Measurements from ENCODE around the gene GLRX3.
A peak's percentile ranks its signal among the peaks of the same experiment; 100 is the strongest.

Gene GLRX3

DNA sequence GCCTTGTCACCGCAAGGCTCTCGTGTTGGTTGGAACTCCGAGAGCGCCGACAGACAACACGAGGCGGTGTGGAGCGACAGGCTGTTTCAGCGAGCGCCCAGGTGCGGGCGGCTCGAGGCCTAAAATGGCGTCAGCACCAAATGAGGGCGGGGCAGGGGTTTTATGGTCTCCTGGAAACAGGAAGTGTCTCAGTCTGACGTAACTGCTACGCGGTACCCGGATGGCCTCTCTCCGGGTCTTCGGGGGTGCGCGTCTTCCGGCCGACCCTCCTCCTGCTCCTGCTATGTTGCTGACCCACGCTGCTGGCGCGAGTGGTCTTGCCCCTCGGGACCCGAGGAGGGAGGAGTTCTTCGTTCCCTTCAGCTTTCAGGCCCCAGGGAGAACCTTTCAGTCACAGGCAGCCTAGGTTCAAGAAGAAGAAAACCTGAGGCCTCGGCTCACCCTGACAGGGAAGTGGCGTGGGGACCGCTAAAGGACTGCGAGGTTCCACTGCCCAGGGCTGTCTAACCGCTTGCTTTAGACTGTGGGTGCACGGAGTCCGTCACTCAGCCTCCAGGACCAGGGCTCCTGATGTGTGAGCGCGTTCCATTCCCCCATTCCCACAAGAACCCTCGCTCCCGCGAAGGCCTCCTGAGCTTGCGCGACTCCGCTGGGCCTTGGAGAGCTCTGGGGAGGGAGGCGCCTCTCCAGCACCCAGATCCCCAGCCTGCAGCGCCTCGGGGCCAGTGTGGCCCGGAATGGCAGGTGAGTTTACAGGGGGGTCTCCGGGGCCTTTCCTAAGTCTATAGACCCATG lies 77.3 kb downstream of the GLRX3 start:
- Histone ChIP-seq H3K4me3 (ENCODE audit: low read depth, low read length) (no peak overlapping the region), H3K27me3 (ENCODE audit: insufficient read depth, low read depth, severe bottlenecking) (no peaks in the 10 kb centered on the region), H3K36me3 (no peaks in the 10 kb centered on the region), H3K27ac (no peak overlapping the region), H3K9me3 (ENCODE audit: severe bottlenecking) (no peaks in the 10 kb centered on the region)
- DNase-seq = no peak
- TF ChIP-seq CTCF (IDR thresholded peaks at IDR 0.05; ENCODE audit: low read depth, low read length) = no peak

GRCh38 chr10:130214431-130214830 lies 78.2 kb downstream of the GLRX3 start:
- Histone ChIP-seq H3K27me3 (ENCODE audit: insufficient read depth, low read depth, severe bottlenecking) (no peaks in the 10 kb centered on the region), H3K27ac (no peak overlapping the region), H3K36me3 (no peaks in the 10 kb centered on the region), H3K9me3 (ENCODE audit: severe bottlenecking) (no peaks in the 10 kb centered on the region), H3K4me3 (ENCODE audit: low read depth, low read length) (no peak overlapping the region)
- TF ChIP-seq CTCF (IDR thresholded peaks at IDR 0.05; ENCODE audit: low read depth, low read length) = no peak
- DNase-seq = no peak

- no peaks in the 10 kb centered on the region for H3K9me3 ChIP-seq (ENCODE audit: severe bottlenecking)
- H3K27me3 ChIP-seq (ENCODE audit: insufficient read depth, low read depth, severe bottlenecking) = no peaks in the 10 kb centered on the region
- H3K4me3 ChIP-seq (ENCODE audit: low read depth, low read length) = no peak overlapping the region
- no peaks in the 10 kb centered on the region for H3K36me3 ChIP-seq
- DNase-seq = no peak
- TF ChIP-seq CTCF (IDR thresholded peaks at IDR 0.05; ENCODE audit: low read depth, low read length) = no peak
- H3K27ac ChIP-seq = no peak overlapping the region
Observed at GRCh38 chr10:130215151-130215930, 79.2 kb downstream of the GLRX3 start.

DNA sequence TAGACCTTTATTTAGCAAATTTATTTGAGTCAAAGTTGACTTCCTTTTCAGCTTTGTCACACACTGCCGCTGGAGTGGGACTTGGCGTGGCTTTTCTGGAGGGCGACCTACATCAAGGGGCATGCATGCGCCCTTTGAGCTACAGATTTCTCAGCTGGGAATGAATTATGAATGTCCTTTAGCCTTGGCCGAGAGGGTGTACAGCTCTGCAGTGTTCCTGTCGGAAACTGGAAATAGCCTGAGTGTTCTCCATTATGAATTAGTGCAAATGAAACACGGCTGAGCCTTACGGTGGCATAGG lies 79.7 kb downstream of the GLRX3 start:
- Histone ChIP-seq H3K9me3 (ENCODE audit: severe bottlenecking) (no peaks in the 10 kb centered on the region), H3K27me3 (ENCODE audit: insufficient read depth, low read depth, severe bottlenecking) (no peaks in the 10 kb centered on the region), H3K4me3 (ENCODE audit: low read depth, low read length) (no peak overlapping the region), H3K36me3 (no peaks in the 10 kb centered on the region), H3K27ac (no peak overlapping the region)
- TF ChIP-seq CTCF (IDR thresholded peaks at IDR 0.05; ENCODE audit: low read depth, low read length) = no peak
- DNase-seq = no peak

GRCh38 chr10:130218181-130218641 lies 82.0 kb downstream of the GLRX3 start:
- H3K9me3 ChIP-seq (ENCODE audit: severe bottlenecking) = no peaks in the 10 kb centered on the region
- no peak overlapping the region for H3K27ac ChIP-seq
- peak; percentile 4 for DNase-seq
- no peak for TF ChIP-seq CTCF (IDR thresholded peaks at IDR 0.05; ENCODE audit: low read depth, low read length)
- H3K27me3 ChIP-seq (ENCODE audit: insufficient read depth, low read depth, severe bottlenecking) = no peaks in the 10 kb centered on the region
- H3K4me3 ChIP-seq (ENCODE audit: low read depth, low read length) = no peak overlapping the region
- no peaks in the 10 kb centered on the region for H3K36me3 ChIP-seq
